Peyer's patch (tissue), 4 donors: ENCODE results near the gene CBX2. TPM values are rescaled to one million over a fixed set of nuclear protein-coding genes. Genes with fewer than 3 reads are reported as not detected.
A peak's percentile ranks its signal among the peaks of the same experiment; 100 is the strongest.

Experiments used
- DNase-seq, 3 donors: peaks; one replicate each; pipeline ENCODE4 v3.0.0-alpha.2; 2017 to 2019
- H3K27ac ChIP-seq, 4 donors: fragments of 200-600 bp; sonication (generic); one replicate each; pipeline ENCODE4 v1.5.1; 2016 to 2019
- H3K27me3 ChIP-seq, 2 donors: fragments of 200-600 bp; sonication (generic); one replicate each; pipeline ENCODE4 v1.5.1; 2019
- H3K36me3 ChIP-seq, 3 donors: fragments of 200-600 bp; sonication (generic); one replicate each; pipeline ENCODE4 v1.5.1; 2016 to 2019
- H3K4me1 ChIP-seq, 4 donors: fragments of 200-600 bp; sonication (generic); one replicate each; pipeline ENCODE4 v1.5.1; 2016 to 2019
- H3K4me3 ChIP-seq, 4 donors: fragments of 200-600 bp; sonication (generic); 1 replicate in 3 of 4; 2 replicates in 1 of 4; pipeline ENCODE4 v1.5.1; 2016 to 2019; ENCODE audit warnings: mild to moderate bottlenecking in 1 of 4
- H3K9me3 ChIP-seq, 4 donors: fragments of 200-600 bp; sonication (generic); one replicate each; pipeline ENCODE4 v1.5.1; 2016 to 2019; ENCODE audit warnings: mild to moderate bottlenecking in 1 of 4
- CTCF ChIP-seq, 6 experiments: fragments of 450-650 bp in 4 of 6; fragments of 200-600 bp in 2 of 6; sonication (generic) in 1 of 6; IDR thresholded peaks; one replicate each; pipeline ENCODE4 v1.5.1; 2017 to 2019; ENCODE audit warnings: antibody characterized with exemption in 6 of 6, mild to moderate bottlenecking in 3 of 6, moderate library complexity in 1 of 6
- POLR2A ChIP-seq, 2 donors: fragments of 450-650 bp; IDR thresholded peaks; one replicate each; pipeline ENCODE4 v1.5.1; 2017; ENCODE audit warnings: antibody characterized with exemption in 2 of 2, mild to moderate bottlenecking in 2 of 2, moderate library complexity in 2 of 2
- total RNA-seq, 4 donors: library from RNA; depleted of rRNA; stranded (reverse); fragments of >200 nt; gene quantifications; one replicate each; pipeline ENCODE4 v1.1.0, GENCODE V29; 2016

Gene CBX2
- total RNA-seq, 4 donors from 2014 or later: 0.18 to 0.85 (median 0.81) TPM

- peaks cover 0 to 66% of the 10 kb centered on the region in 2 donors for H3K27me3 ChIP-seq
- H3K4me1 ChIP-seq: peaks cover 21 to 62% (median 48%) of the 10 kb centered on the region in 4 donors
- no peak overlapping the region for H3K27ac ChIP-seq
Observed at GRCh38 chr17:79814127-79814973, 36.4 kb downstream of the CBX2 start.

GRCh38 chr17:79814974-79815835 lies 37.3 kb downstream of the CBX2 start:
- Histone ChIP-seq H3K4me1 (peaks cover 16 to 55% (median 46%) of the 10 kb centered on the region in 4 donors), H3K27ac (no peak overlapping the region), H3K9me3 (no peaks in the 10 kb centered on the region), H3K36me3 (no peaks in the 10 kb centered on the region), H3K27me3 (peaks cover 0 to 60% of the 10 kb centered on the region in 2 donors), H3K4me3 (peak overlapping the region in 3 of 4 donors; percentile 22 to 50 (median 33))
- DNase-seq: peak in 1 of 3 donors; percentile 64
- TF ChIP-seq CTCF (IDR thresholded peaks at IDR 0.05) (no peak), POLR2A (IDR thresholded peaks at IDR 0.05) (no peak)

More at GRCh38 chr17:79814127-79814973, 36.4 kb downstream of the CBX2 start:
- Histone ChIP-seq H3K36me3 (no peaks in the 10 kb centered on the region), H3K4me3 (peak overlapping the region in 2 of 4 donors; percentile 33 to 50), H3K9me3 (no peaks in the 10 kb centered on the region)
- no peak for DNase-seq
- no peak for TF ChIP-seq POLR2A (IDR thresholded peaks at IDR 0.05)
- no peak for TF ChIP-seq CTCF (IDR thresholded peaks at IDR 0.05)

- Histone ChIP-seq H3K36me3 (no peaks in the 10 kb centered on the region), H3K27me3 (peaks cover 0 to 53% of the 10 kb centered on the region in 2 donors), H3K27ac (no peak overlapping the region), H3K4me1 (peaks cover 13 to 48% (median 41%) of the 10 kb centered on the region in 4 donors), H3K9me3 (no peaks in the 10 kb centered on the region), H3K4me3 (peak overlapping the region in 2 of 4 donors; percentile 33 to 50)
- TF ChIP-seq CTCF (IDR thresholded peaks at IDR 0.05): no peak
- no peak for DNase-seq
Observed at GRCh38 chr17:79815836-79816461, 38.0 kb downstream of the CBX2 start.

GRCh38 chr17:79818026-79818758 lies 40.2 kb downstream of the CBX2 start:
- peaks cover 0 to 31% of the 10 kb centered on the region in 2 donors for H3K27me3 ChIP-seq
- no peak overlapping the region for H3K27ac ChIP-seq
- H3K36me3 ChIP-seq: no peaks in the 10 kb centered on the region
- TF ChIP-seq POLR2A (IDR thresholded peaks at IDR 0.05) (no peak), CTCF (IDR thresholded peaks at IDR 0.05) (no peak)
- peaks cover 4 to 26% (median 22%) of the 10 kb centered on the region in 4 donors for H3K4me1 ChIP-seq
- no peak for DNase-seq
- H3K4me3 ChIP-seq: no peak overlapping the region
- H3K9me3 ChIP-seq: no peaks in the 10 kb centered on the region

GRCh38 chr17:79819085-79819484 lies 41.1 kb downstream of the CBX2 start:
- peaks cover 0 to 25% of the 10 kb centered on the region in 2 donors for H3K27me3 ChIP-seq
- H3K9me3 ChIP-seq: no peaks in the 10 kb centered on the region
- DNase-seq: no peak
- H3K4me1 ChIP-seq: peaks cover 4 to 18% (median 15%) of the 10 kb centered on the region in 4 donors
- no peak overlapping the region for H3K4me3 ChIP-seq
- H3K36me3 ChIP-seq: no peaks in the 10 kb centered on the region
- no peak for TF ChIP-seq POLR2A (IDR thresholded peaks at IDR 0.05)
- no peak for TF ChIP-seq CTCF (IDR thresholded peaks at IDR 0.05)
- no peak overlapping the region for H3K27ac ChIP-seq
